ENCODE data around the gene FAM25A.
A peak's percentile ranks its signal among the peaks of the same experiment; 100 is the strongest.
"Not testable (repeated sequence)": the region's sequence is repeated elsewhere in the genome, so short reads cannot be mapped to it uniquely, and the experiment has no call there.

Gene FAM25A

GRCh38 chr10:87020056-87020455 lies at the start of gene FAM25A:
Gene FAM25A (plus strand): TSS chr10:87020294. CDS start chr10:87020325, 31 bp downstream.
- not testable (repeated sequence) for DNase-seq (ENCODE audit: low read depth in 2 of 2)

DNA sequence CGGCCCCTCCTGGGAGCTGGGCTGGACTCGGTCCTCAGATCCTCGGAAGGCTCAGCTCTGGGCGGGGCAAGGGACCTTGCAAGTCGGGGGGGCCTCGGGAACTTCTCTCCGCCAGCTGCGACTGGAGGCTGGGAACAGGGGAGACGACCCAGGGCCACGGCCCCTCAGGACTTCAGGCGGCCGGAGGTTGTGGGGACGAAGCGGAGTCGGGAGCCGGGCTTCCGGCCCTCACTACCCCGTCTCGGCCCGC lies 49.2 kb upstream of the FAM25A start:
- DNase-seq (ENCODE audit: low read depth in 2 of 2) = no peak

- peak; percentile 75 to 78 for DNase-seq (ENCODE audit: low read depth in 2 of 2)
These were observed 48.7 kb upstream of the FAM25A start for GRCh38 chr10:86971232-86971991.

DNA sequence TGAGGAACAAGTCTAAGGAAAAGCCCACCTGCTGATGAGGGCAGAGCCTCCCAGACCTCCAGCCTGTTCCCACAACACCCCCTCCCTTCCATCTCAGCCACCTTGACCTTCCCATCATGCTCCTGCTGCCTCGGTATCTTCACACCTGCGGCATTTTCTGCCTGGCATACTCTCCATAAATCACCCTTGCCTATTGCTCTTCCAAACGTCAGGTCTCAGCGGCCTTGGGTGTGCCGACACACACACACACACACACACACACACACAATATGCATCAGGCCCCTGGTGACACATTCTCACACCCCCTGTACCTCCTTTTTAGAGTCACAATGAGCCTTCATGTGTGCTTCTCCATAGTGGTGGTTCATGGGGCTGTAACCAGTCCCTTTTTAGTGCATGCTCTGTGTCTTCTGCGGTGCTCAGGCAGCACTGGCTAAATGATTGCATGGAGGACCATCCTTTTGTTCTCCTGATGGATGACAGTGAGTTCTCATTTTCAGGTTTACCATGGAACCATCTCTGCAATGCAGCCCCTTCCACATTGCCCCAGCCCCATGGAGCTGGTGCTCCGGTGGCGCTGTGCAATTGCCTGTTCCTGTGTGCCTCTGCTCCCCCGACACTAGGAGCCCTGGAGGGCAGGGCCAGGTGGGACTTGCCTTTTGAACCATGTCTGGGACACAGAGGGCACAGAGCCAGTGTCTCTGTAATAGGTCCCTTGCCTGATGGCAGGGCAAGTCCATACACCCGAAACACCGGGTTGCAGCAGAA lies 47.3 kb upstream of the FAM25A start:
- no peak for DNase-seq (ENCODE audit: low read depth in 2 of 2)

- no peak for DNase-seq (ENCODE audit: low read depth in 2 of 2)
These were observed 45.6 kb upstream of the FAM25A start for GRCh38 chr10:86974484-86974883.

- DNase-seq (ENCODE audit: low read depth in 2 of 2) = no peak
These were observed 43.6 kb upstream of the FAM25A start for GRCh38 chr10:86976362-86977056.

DNA sequence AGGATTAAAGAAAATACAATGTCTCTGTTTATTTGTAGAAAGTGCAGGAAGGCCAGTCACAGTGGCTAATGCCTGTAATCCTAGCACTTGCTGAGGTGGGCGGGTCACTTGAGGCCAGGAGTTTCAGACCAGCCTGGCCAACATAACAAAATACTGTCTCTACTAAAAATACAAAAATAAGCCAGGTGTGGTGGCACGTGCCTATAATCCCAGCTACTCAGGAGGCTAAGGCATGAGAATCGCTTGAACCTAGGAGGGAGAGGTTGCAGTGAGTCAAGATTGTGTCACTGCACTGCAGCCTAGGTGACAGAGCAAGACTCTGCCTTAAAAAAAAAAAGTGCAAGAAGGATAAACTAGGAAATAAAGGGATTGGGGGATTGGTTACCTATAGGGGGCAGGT lies 41.6 kb upstream of the FAM25A start:
- not testable (repeated sequence) for DNase-seq (ENCODE audit: low read depth in 2 of 2)

DNA sequence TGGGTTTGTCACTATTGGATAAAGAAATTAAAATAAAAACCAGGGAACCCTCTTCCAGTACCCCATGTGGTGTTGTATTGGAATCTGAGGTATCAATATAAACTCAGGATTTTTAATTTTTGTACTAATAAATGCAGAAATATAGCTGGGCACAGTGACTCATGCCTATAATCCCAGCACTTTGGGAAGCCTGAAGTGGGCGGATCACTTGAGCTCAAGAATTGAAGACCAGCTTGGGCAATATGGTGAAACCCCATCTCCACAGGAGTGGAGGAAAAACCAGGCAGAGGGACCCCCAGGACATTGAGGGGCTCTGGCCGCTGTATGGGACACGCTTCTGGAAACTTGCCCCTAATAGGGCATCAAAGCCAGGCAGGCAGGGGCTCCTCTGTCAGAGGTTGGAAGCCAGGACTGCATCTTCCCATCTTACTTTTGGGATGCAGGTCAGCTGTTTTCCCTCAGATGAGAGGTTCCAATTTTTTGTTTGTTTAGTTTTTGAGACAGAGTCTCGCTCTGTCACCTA lies 40.7 kb upstream of the FAM25A start:
- DNase-seq (ENCODE audit: low read depth in 2 of 2) = no peak

GRCh38 chr10:86979977-86980448 lies 40.1 kb upstream of the FAM25A start:
- DNase-seq (ENCODE audit: low read depth in 2 of 2) = no peak

DNA sequence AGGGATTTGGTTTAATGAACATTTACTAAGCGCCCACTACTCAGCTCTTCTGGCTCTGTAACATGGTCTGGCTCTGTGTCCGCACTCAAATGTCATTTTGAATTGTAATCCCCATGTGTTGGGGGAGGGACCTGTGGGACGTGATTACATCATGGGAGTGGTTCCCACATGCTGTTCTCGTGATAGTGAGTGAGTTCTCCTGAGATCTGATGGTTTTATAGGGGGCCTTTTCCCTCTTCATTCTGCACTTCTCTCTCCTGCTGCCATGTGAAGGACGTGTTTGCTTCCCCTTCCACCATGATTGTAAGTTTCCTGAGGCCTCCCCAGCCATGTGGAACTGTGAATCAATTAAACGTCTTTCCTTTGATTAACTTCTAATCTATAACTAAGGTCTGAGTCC lies 39.1 kb upstream of the FAM25A start:
- not testable (repeated sequence) for DNase-seq (ENCODE audit: low read depth in 2 of 2)

GRCh38 chr10:86981716-86982115 lies 38.4 kb upstream of the FAM25A start:
- DNase-seq (ENCODE audit: low read depth in 2 of 2) = no peak

- not testable (repeated sequence) for DNase-seq (ENCODE audit: low read depth in 2 of 2)
These were observed 35.6 kb upstream of the FAM25A start for GRCh38 chr10:86984498-86984897.

GRCh38 chr10:86988520-86988919 lies 31.6 kb upstream of the FAM25A start:
- DNase-seq (ENCODE audit: low read depth in 2 of 2) = no peak

DNA sequence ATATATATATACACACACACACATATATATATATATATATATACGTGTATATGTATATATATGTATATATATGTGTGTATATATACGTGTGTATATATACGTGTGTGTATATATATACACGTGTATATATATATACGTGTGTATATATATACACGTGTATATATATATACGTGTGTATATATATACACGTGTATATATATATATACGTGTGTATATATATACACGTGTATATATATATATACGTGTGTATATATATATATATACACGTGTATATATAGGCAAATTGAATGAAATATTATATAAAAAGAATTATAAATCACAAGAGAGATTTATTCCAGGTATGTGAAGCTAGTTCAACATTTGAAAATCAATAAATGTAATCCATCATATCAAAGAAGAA lies 28.7 kb upstream of the FAM25A start:
- DNase-seq (ENCODE audit: low read depth in 2 of 2) = not testable (repeated sequence)

DNA sequence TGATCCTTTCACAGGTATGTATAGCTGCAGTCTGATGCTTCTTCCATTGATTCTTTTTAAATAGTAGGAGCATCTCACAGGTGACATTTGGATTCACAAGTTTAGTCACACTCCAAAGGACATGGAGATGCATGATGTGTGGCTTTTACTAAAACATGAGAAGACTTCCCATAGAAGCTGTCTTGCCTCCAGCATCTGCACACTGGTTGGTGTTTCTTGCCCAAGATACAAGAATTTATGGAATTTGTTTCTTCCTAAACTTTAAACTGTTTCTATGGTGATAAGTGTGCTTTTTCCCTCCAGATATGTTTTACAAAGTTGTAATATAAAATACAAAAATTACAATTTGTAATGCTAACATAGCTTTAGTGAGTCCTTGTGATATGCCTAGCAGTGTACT lies 27.6 kb upstream of the FAM25A start:
- DNase-seq (ENCODE audit: low read depth in 2 of 2) = no peak

DNA sequence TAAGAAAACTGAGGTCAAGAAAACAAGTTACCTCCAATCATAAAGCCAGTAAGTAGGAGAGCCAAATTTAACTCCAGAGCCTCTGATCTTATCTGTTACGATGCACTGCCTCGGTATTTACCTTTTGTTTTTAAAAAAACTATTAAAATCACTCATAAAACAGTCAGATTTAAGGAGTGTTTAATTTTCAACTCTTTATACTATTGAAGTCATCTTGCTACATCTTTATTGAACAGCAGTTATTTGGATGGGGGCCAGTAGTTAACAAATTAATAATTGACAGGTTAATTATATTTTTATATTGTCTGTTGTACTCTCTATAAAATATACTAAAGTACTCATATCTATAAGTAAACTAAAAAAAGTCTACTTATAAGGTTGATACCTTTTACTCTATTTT lies 27.2 kb upstream of the FAM25A start:
- DNase-seq (ENCODE audit: low read depth in 2 of 2) = no peak

DNA sequence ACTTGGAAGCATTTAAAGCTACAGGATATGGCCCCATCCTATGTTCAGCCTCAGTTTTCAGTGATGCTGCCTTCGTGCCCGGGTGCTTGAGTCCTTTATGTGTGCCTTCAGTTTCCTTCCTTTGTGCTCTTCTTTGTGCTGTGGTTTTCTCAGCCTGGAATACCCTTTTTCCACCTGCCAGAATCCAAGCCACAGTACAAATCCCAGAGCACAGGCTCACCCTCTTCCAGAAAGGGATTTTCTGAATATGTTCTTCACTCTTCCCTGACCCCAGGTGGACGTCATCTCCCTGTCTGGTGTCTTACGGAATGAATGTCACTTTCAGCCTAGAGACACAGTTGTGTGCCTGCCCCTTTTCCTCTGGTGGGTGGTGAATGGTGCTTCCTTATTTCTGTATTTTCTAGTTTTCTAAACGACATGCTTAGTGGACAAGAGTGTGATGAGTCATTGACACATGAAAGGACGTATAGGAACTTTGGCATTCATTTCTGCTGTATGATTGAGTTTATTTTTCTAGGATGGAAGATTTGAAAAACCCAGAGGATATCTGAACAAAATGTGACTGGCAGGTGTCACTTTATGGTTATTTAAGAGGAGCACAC lies 20.2 kb upstream of the FAM25A start:
- not testable (repeated sequence) for DNase-seq (ENCODE audit: low read depth in 2 of 2)

DNA sequence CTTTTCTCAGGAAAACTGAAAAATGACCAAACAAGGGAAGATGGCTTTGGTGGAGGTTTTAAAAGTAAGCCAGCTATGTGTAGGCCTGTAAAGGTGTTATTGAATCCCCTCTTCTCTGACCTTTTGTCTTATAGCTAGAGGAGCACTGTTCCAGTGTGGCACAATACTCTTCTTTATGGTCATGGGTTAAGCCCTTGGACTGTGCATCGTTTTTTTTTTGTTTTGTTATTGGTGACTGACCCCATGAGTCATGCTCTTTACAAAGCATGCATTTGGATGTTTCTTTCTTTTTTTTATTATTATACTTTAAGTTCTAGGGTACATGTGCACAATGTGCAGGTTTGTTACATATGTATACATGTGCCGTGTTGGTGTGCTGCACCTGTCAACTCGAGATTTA lies 19.6 kb upstream of the FAM25A start:
- no peak for DNase-seq (ENCODE audit: low read depth in 2 of 2)

DNA sequence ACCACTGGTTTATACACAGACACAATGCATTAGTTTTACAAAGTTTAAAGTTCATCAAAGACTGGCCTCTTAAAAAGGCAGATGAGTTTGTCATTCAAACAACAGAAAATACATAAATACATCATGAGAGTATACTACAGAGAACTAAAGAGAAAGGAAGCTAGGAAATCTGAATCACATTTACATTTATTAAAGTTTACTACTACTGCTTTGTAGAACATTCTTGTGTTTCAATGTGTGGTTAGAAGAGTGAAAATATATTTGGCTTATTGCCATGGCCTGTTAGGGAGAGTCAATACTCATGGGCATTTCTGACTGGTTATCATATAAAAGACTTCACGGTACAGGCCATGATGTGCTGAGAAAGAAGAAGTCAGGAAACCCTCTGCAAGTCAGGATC lies 13.0 kb upstream of the FAM25A start:
- DNase-seq (ENCODE audit: low read depth in 2 of 2) = not testable (repeated sequence)

DNA sequence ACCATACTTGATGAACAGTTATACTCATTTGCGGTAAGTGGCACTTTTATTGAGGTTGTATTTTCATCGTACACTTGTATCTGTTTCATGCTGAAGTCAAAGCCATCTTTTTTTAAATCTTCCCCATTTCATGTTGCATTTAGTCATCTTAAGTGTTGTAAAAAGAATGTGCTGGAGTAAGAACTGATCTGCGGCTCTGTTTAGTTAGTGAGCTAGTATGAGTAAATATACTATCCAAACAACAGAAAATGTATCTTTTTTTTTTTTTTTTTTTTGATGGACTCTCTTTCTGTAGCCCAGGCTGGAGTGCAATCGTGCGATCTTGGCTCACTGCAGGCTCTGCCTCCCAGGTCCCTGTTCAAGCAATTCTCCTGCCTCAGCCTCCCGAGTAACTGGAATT lies 12.4 kb upstream of the FAM25A start:
- DNase-seq (ENCODE audit: low read depth in 2 of 2) = not testable (repeated sequence)

DNA sequence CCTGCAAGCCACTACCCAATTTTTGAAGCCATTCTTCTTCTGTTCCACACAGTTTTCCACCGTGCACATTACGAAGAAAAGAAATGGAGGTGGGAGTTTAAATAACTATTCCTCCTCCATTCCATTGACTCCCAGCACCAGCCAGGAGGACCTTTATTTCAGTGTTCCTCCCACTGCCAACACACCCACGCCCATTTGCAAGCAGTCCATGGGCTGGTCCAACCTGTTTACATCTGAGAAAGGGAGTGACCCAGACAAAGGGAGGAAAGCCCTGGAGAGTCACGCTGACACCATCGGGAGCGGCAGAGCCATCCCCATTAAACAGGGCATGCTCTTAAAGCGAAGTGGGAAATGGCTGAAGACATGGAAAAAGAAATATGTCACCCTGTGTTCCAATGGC lies 11.8 kb upstream of the FAM25A start:
- DNase-seq (ENCODE audit: low read depth in 2 of 2) = not testable (repeated sequence)

DNA sequence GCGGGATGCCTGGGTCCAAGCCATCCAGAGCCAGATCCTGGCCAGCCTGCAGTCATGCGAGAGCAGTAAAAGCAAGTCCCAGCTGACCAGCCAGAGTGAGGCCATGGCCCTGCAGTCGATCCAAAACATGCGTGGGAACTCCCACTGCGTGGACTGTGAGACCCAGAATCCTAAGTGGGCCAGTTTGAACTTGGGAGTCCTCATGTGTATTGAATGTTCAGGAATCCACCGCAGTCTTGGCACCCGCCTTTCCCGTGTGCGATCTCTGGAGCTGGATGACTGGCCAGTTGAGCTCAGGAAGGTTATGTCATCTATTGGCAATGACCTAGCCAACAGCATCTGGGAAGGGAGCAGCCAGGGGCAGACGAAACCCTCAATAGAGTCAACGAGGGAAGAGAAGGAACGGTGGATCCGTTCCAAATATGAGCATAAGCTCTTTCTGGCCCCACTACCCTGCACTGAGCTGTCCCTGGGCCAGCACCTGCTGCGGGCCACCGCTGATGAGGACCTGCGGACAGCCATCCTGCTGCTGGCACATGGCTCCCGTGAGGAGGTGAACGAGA lies 10.9 kb upstream of the FAM25A start:
- DNase-seq (ENCODE audit: low read depth in 2 of 2) = not testable (repeated sequence)
